VCaP (cell line): ENCODE results near the gene TUSC1.

Experiments used
- H3K27ac ChIP-seq: fragments of 450-650 bp; 2 replicates; pipeline ENCODE4 v1.5.1; 2017
- TF ChIP-seq, protein P1 (sequence below): fragments of 450-650 bp; conservative IDR thresholded peaks from 2 replicates; pipeline ENCODE4 v1.5.1; 2017; ENCODE audit warnings: mild to moderate bottlenecking, moderate library complexity

The TUSC1 gene

GRCh38 chr9:25658571-25658970, 19.7 kb downstream of the TUSC1 start:
- TF ChIP-seq, protein P1, sequence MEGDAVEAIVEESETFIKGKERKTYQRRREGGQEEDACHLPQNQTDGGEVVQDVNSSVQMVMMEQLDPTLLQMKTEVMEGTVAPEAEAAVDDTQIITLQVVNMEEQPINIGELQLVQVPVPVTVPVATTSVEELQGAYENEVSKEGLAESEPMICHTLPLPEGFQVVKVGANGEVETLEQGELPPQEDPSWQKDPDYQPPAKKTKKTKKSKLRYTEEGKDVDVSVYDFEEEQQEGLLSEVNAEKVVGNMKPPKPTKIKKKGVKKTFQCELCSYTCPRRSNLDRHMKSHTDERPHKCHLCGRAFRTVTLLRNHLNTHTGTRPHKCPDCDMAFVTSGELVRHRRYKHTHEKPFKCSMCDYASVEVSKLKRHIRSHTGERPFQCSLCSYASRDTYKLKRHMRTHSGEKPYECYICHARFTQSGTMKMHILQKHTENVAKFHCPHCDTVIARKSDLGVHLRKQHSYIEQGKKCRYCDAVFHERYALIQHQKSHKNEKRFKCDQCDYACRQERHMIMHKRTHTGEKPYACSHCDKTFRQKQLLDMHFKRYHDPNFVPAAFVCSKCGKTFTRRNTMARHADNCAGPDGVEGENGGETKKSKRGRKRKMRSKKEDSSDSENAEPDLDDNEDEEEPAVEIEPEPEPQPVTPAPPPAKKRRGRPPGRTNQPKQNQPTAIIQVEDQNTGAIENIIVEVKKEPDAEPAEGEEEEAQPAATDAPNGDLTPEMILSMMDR: no peak
- no peak overlapping the region for H3K27ac ChIP-seq

DNA sequence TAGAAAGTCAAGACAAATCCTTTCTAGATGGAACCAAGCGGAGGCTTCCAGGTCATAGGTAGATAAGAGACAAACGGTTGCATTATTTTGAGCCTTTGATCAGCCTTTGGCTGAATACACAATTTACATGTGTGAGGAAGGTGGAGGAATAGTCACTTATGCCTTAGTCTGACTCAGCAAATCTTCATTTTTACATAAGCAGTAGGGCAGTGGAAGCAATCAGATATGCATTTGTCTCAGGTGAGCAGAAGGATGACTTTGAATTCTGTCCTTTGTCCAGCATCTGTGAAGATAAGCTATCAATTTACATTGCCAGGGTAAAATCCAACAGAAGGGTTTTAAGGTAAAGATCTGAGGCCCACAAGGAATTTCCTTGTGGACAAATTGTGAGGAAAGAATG, 23.8 kb downstream of the TUSC1 start:
- TF ChIP-seq, protein P1: no peak
- no peak overlapping the region for H3K27ac ChIP-seq

DNA sequence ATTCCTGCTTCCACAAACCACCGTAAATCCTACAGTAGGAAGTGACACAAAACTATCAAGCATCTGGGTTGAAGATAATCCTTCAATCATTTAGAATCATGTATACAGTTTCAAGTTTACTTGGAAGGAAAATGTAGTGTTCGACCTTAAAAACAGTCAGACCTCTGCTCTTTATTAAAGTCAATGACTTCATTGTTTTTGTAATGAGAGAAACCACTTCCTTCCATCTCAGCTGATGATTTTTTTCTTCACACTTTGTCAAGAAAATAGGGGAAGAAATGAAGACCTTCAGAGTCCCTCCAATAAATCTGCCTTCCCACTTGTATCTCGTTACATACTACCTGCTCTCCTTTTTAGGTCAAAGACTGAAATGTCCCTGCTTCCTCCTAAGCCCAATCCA, 30.1 kb downstream of the TUSC1 start:
- TF ChIP-seq, protein P1: no peak

GRCh38 chr9:25636026-25636425, 42.2 kb downstream of the TUSC1 start:
- TF ChIP-seq, protein P1: no peak
- no peak overlapping the region for H3K27ac ChIP-seq

More for the DNA sequence above, 30.1 kb downstream of the TUSC1 start:
- H3K27ac ChIP-seq: no peak overlapping the region

- TF ChIP-seq, protein P1: no peak
- H3K27ac ChIP-seq: no peak overlapping the region
Observed at GRCh38 chr9:25629231-25629630, 49.0 kb downstream of the TUSC1 start.
